ENCODE data around the gene IGFBPL1. TPM values are rescaled to one million over a fixed set of nuclear protein-coding genes. Genes with fewer than 3 reads are reported as not detected.

IGFBPL1 gene
- total and polyA plus RNA-seq, 2 of the 13 experiments (the other 11 are each of a cell fraction or from before 2014, with no cell fraction given), result 0.24 TPM; not detected in 1

GRCh38 chr9:38359689-38360385 lies 64.4 kb downstream of the IGFBPL1 start:
- 13% methylated on average over 5 of the region's 5 CpGs for WGBS (ENCODE audit: low lambda C conversion rate)
- FAIRE-seq, result no peak
- ChIA-PET POLR2A (no interaction called here), CTCF (ENCODE audit: low intra/inter-chr PET ratio, low total read pairs) (no interaction called here)
- Histone ChIP-seq H3K27ac (ENCODE audit: extremely low read length, insufficient read depth, low read length) (peak overlapping the region; percentile 29), H3K9ac (ENCODE audit: insufficient read depth, low read depth, low read length) (no peak overlapping the region), H3K4me1 (ENCODE audit: insufficient read depth, low read length) (peaks cover 60% of the 10 kb centered on the region), H3K4me2 (ENCODE audit: low read depth, low read length) (peak overlapping the region; percentile 62), H3K9me3 (ENCODE audit: low read length) (no peaks in the 10 kb centered on the region), H2AFZ (ENCODE audit: low read length) (no peak overlapping the region), H3K36me3 (replicated peaks in 1 of 2; ENCODE audit: control insufficient read depth in 1 of 2, insufficient read depth in 2 of 2, low read length in 2 of 2) (no peaks in the 10 kb centered on the region), H3K4me3 (replicated peaks in 1 of 3; ENCODE audit: insufficient read depth in 1 of 3, low read depth in 2 of 3, low read length in 3 of 3) (no peak overlapping the region; a peak in 1 of 6 replicates), H4K20me1 (ENCODE audit: insufficient read depth, low read length) (no peaks in the 10 kb centered on the region), H3K27me3 (ENCODE audit: control insufficient read depth in 1 of 2, insufficient read depth in 2 of 2, low read length in 2 of 2) (no peaks in the 10 kb centered on the region), H3K79me2 (ENCODE audit: insufficient read depth, low read length) (no peaks in the 10 kb centered on the region)
- intact Hi-C loops (cut with micrococcal nuclease; ENCODE audit: unreplicated experiment) (loop anchor here (5.0 kb wide), 1 partner anchor 448 kb away; no protein-coding TSS in a partner anchor), in situ Hi-C loops (cut with HindIII; ENCODE audit: extremely low pct_ligation_motif_present, low pct_unique_long_range_greater_than_20kb) (loop anchor here (5.0 to 25.0 kb wide), 4 partner anchors 42 to 873 kb away; partner anchors contain the start of genes POLR1E and SLC25A51)
- DNase-seq (ENCODE audit: low spot score), result no peak
- no TSS peak for BruUV-seq (replicated peaks)
- peak; percentile 15; the same call in 2 of the 3 replicates for ATAC-seq
- 0 out of 2 replicates have a peak, but pooled peaks have one; percentile 12 for TF ChIP-seq PHF21A (CRISPR knock-in tag; IDR thresholded peaks at IDR 0.05)
- no peak for TF ChIP-seq ZNF792 (CRISPR knock-in tag; IDR thresholded peaks at IDR 0.05)
- no peak for TF ChIP-seq ZNF572 (CRISPR knock-in tag; IDR thresholded peaks at IDR 0.05)
- 0 out of 2 replicates have a peak, but pooled peaks have one; percentile 0 for TF ChIP-seq POGZ (CRISPR knock-in tag; IDR thresholded peaks at IDR 0.05)
- no peak for TF ChIP-seq ETV6 (CRISPR knock-in tag; conservative IDR thresholded peaks at IDR 0.05)
- no peak for TF ChIP-seq RBM22 (optimal IDR thresholded peaks at IDR 0.05; ENCODE audit: low read length)
- 0 out of 2 replicates have a peak, but pooled peaks have one; percentile 6 for TF ChIP-seq ARID4A (CRISPR knock-in tag; IDR thresholded peaks at IDR 0.05; ENCODE audit: borderline replicate concordance)
- peak; percentile 11; the same call in 1 of the 2 replicates for TF ChIP-seq CTCF (CRISPR knock-in tag; IDR thresholded peaks at IDR 0.05)
- TF ChIP-seq TERF1 (CRISPR knock-in tag; IDR thresholded peaks at IDR 0.05), result no peak
- TF ChIP-seq ZNF275 (CRISPR knock-in tag; IDR thresholded peaks at IDR 0.05; ENCODE audit: borderline replicate concordance), result no peak
- TF ChIP-seq SRF (IDR thresholded peaks at IDR 0.05; ENCODE audit: low read depth, low read length), result no peak
- TF ChIP-seq ZNF230 (CRISPR knock-in tag; IDR thresholded peaks at IDR 0.05), result no peak
- TF ChIP-seq ZMYM3 (CRISPR knock-in tag; IDR thresholded peaks at IDR 0.05), result 0 out of 2 replicates have a peak, but pooled peaks have one; percentile 29
- no peak for TF ChIP-seq ZBTB3 (CRISPR knock-in tag; IDR thresholded peaks at IDR 0.05; ENCODE audit: borderline replicate concordance, low read depth)
- TF ChIP-seq ZNF747 (CRISPR knock-in tag; IDR thresholded peaks at IDR 0.05; ENCODE audit: borderline replicate concordance), result no peak
- TF ChIP-seq KLF6 (CRISPR knock-in tag; IDR thresholded peaks at IDR 0.05), result no peak

Data from HepG2 (cell line).